ENCODE measurements around the gene GNB3.

The GNB3 gene

DNA sequence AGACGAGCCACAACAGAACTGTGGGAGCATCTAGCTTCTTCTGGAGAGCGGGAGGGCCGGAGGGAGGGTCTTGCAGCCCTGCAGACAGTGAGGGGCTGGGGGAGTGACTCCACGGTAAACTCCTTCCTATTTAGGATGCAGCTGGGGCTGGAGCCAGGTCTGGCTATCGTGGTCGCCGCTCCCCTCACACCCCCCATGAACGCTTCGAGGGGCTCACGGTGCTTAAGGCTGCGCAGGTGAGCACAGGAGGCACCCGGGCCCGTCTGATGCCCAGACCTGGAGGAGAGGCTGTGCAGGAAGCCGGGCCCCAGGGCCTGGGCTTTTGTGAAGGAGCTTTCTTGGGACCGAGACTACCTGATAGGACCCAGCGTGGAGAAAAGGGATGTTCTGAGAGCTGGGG is 3.9 kb upstream of the GNB3 start:
- TF ChIP-seq, protein P1, sequence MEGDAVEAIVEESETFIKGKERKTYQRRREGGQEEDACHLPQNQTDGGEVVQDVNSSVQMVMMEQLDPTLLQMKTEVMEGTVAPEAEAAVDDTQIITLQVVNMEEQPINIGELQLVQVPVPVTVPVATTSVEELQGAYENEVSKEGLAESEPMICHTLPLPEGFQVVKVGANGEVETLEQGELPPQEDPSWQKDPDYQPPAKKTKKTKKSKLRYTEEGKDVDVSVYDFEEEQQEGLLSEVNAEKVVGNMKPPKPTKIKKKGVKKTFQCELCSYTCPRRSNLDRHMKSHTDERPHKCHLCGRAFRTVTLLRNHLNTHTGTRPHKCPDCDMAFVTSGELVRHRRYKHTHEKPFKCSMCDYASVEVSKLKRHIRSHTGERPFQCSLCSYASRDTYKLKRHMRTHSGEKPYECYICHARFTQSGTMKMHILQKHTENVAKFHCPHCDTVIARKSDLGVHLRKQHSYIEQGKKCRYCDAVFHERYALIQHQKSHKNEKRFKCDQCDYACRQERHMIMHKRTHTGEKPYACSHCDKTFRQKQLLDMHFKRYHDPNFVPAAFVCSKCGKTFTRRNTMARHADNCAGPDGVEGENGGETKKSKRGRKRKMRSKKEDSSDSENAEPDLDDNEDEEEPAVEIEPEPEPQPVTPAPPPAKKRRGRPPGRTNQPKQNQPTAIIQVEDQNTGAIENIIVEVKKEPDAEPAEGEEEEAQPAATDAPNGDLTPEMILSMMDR (IDR thresholded peaks at IDR 0.05; ENCODE audit: low read depth, low read length), result no peak
- TF ChIP-seq, protein P2, sequence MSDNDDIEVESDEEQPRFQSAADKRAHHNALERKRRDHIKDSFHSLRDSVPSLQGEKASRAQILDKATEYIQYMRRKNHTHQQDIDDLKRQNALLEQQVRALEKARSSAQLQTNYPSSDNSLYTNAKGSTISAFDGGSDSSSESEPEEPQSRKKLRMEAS (IDR thresholded peaks at IDR 0.05; ENCODE audit: low read depth, low read length), result no peak
- no peak for TF ChIP-seq POLR2A (IDR thresholded peaks at IDR 0.05; ENCODE audit: extremely low read depth, insufficient read length)
- no peak for TF ChIP-seq MYC (IDR thresholded peaks at IDR 0.05; ENCODE audit: low read depth, low read length)
- no peak for DNase-seq (ENCODE audit: low read depth)
- no peak overlapping the region for H3K4me3 ChIP-seq (ENCODE audit: low read depth, low read length)

DNA sequence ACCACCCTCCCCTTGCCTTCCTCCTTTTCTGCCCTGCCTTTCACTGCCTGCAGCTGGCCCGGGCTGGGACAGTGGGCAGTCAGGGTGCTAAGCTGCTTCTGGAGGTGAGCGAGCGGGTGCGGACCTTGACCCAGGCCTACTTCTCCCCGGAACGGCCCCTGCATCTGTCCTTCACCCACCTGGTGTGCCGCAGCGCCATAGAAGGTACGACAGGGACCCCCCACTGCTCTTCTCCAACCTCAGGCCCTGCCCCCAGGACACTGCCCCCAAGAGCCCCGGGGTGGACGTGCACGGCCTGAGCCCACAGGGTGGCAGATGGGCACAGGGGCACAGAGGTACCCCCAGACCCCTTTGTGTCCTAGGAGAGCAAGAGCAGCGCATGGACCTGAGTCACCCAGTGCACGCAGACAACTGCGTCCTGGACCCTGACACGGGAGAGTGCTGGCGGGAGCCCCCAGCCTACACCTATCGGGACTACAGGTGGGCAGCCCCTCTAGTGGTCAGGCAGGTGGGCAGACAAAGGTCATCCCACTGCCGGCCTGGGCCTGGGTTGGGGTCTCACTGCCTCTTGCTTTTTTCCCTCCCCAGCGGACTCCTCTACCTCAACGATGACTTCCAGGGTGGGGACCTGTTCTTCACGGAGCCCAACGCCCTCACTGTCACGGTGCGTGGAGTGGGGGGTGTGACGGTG is 3.2 kb upstream of the GNB3 start:
- TF ChIP-seq POLR2A (IDR thresholded peaks at IDR 0.05; ENCODE audit: extremely low read depth, insufficient read length) (no peak), MYC (IDR thresholded peaks at IDR 0.05; ENCODE audit: low read depth, low read length) (no peak)
- TF ChIP-seq, protein P2 (IDR thresholded peaks at IDR 0.05; ENCODE audit: low read depth, low read length), result no peak
- TF ChIP-seq, protein P1 (IDR thresholded peaks at IDR 0.05; ENCODE audit: low read depth, low read length), result no peak
- no peak overlapping the region for H3K4me3 ChIP-seq (ENCODE audit: low read depth, low read length)
- DNase-seq (ENCODE audit: low read depth), result no peak

DNA sequence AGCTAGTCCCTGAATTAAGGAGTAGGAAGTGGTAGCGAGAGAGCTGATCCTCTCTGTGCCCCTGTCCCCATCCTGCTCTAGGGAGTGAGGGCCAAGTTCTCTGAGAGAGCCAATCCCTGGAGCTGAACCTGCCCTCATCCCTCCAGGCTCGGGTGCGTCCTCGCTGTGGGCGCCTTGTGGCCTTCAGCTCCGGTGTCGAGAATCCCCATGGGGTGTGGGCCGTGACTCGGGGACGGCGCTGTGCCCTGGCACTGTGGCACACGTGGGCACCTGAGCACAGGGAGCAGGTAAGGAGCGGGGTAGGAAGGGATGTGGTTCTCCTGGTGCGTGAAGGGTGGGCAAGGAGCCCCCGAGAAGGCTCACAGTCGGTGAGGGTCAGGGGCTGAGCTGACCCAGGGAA is 1.9 kb upstream of the GNB3 start:
- DNase-seq (ENCODE audit: low read depth), result no peak
- no peak overlapping the region for H3K4me3 ChIP-seq (ENCODE audit: low read depth, low read length)
- TF ChIP-seq, protein P2 (IDR thresholded peaks at IDR 0.05; ENCODE audit: low read depth, low read length), result no peak
- TF ChIP-seq, protein P1 (IDR thresholded peaks at IDR 0.05; ENCODE audit: low read depth, low read length), result no peak
- TF ChIP-seq MYC (IDR thresholded peaks at IDR 0.05; ENCODE audit: low read depth, low read length) (no peak), POLR2A (IDR thresholded peaks at IDR 0.05; ENCODE audit: extremely low read depth, insufficient read length) (no peak)

DNA sequence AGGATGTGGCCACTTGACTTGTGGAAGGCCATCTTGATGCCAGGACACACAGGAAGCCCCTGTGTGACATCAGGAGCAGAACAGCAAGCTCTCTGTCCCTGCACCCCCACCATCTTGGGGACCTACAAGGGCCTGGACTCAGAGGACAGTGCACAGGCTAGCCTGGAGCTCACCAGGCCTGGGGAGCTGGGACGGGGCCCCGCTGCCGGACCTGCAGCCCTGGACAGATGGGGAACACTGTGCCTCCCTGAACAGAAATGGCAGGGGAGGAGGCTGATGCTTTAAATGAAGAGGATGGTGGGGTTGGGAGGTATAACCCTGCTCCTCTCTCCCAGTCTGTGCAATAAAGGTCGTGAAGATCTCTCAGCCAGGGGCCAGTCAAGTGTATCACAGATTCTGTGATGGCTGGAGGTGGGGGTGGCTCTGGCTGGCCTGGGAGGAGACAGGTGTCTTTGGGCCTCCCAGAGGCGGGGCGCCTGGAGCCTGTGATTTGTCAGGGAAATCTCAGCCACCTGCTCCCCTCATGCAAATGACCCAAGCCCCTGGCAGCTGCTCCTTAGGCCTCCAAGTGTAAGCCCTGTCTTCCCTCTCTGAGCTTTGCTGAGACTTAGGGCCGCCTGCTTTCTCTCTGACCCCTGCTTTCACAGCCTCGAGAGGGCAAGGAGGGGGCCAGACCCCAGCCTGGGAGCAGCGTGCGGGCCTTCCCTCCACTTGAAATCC is 1.1 kb upstream of the GNB3 start:
- no peak for DNase-seq (ENCODE audit: low read depth)
- H3K4me3 ChIP-seq (ENCODE audit: low read depth, low read length), result no peak overlapping the region
- no peak for TF ChIP-seq MYC (IDR thresholded peaks at IDR 0.05; ENCODE audit: low read depth, low read length)

DNA sequence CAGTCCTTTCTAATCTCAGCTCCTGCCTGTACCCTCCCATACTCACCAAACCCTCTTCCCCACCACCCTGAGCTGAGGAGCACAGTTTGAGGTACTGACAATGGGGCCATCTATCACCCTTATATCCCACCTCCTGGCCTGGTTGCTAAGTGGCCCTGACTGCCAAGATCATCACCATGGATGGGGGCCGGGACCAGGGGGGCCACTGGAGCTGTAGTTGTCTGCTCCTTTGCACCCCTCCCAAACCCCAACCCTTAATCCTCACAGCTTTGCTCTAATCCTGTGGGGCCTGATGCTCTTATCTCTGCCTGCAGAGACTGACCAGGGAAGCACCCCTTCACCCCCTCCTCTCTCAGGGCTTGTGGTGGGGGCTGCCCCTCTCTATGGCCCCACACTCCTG is 395 bp upstream of the GNB3 start:
- no peak for TF ChIP-seq MYC (IDR thresholded peaks at IDR 0.05; ENCODE audit: low read depth, low read length)
- TF ChIP-seq, protein P1 (IDR thresholded peaks at IDR 0.05; ENCODE audit: low read depth, low read length), result no peak
- TF ChIP-seq, protein P2 (IDR thresholded peaks at IDR 0.05; ENCODE audit: low read depth, low read length), result no peak
- TF ChIP-seq POLR2A (IDR thresholded peaks at IDR 0.05; ENCODE audit: extremely low read depth, insufficient read length), result no peak
- no peak for DNase-seq (ENCODE audit: low read depth)

DNA sequence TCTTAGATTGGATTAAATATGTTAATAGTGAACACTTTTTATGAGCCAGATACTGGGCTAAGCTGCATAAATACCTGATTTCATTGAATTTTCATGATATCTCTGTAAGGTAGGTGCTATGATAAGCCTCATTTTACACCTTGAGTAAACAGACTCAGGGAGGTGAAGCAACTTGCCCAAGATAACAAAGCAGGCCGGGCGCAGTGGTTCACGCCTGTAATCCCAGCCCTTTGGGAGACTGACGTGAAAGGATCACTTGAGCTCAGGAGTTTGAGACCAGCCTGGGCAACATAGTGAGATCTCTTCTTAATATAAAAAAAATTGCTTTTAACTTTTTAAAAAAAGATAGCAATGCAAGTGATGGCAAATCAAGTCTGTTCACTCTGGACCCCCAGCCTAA is 1.4 kb downstream of the GNB3 start:
- TF ChIP-seq, protein P2 (IDR thresholded peaks at IDR 0.05; ENCODE audit: low read depth, low read length), result no peak
- no peak overlapping the region for H3K4me3 ChIP-seq (ENCODE audit: low read depth, low read length)
- DNase-seq (ENCODE audit: low read depth), result no peak

More for the DNA sequence above, 395 bp upstream of the GNB3 start:
- H3K4me3 ChIP-seq (ENCODE audit: low read depth, low read length), result no peak overlapping the region
